NOMO-1 treated with dmso at 0.1 percent for 144 hours (cell line): ENCODE measurements around the gene PPIF.
"Not testable (repeated sequence)": the region's sequence is repeated elsewhere in the genome, so short reads cannot be mapped to it uniquely, and the experiment has no call there.

Source experiments
- DNase-seq: peaks from one replicate; lab custom pipeline; 2025; ENCODE audit not compliant: unreplicated experiment; lab: John Stamatoyannopoulos, UW

PPIF gene

GRCh38 chr10:79329529-79329928 is 17.7 kb upstream of the PPIF start:
- DNase-seq, result no peak

GRCh38 chr10:79331226-79331625 is 16.0 kb upstream of the PPIF start:
- DNase-seq, result no peak

- DNase-seq, result no peak
Measured at GRCh38 chr10:79331709-79332108, 15.6 kb upstream of the PPIF start.

GRCh38 chr10:79332610-79333315 is 14.5 kb upstream of the PPIF start:
- DNase-seq, result not testable (repeated sequence)

GRCh38 chr10:79333513-79333912 is 13.8 kb upstream of the PPIF start:
- no peak for DNase-seq

- no peak for DNase-seq
Measured at GRCh38 chr10:79334573-79334972, 12.7 kb upstream of the PPIF start.

- DNase-seq, result no peak
Measured at GRCh38 chr10:79335094-79335469, 12.2 kb upstream of the PPIF start.

GRCh38 chr10:79335470-79336235 is 11.6 kb upstream of the PPIF start:
- DNase-seq, result no peak

- no peak for DNase-seq
Measured at GRCh38 chr10:79336276-79336675, 11.0 kb upstream of the PPIF start.

GRCh38 chr10:79336739-79337138 is 10.5 kb upstream of the PPIF start:
- DNase-seq, result no peak

GRCh38 chr10:79337783-79338469 is 9.3 kb upstream of the PPIF start:
- not testable (repeated sequence) for DNase-seq

GRCh38 chr10:79339266-79339665 is 8.0 kb upstream of the PPIF start:
- DNase-seq, result no peak

- DNase-seq, result no peak
Measured at GRCh38 chr10:79340646-79341244, 6.5 kb upstream of the PPIF start.

- no peak for DNase-seq
Measured at GRCh38 chr10:79342295-79342761, 4.9 kb upstream of the PPIF start.

- DNase-seq, result no peak
Measured at GRCh38 chr10:79342811-79343561, 4.3 kb upstream of the PPIF start.

- DNase-seq, result no peak
Measured at GRCh38 chr10:79344502-79345195, 2.6 kb upstream of the PPIF start.

GRCh38 chr10:79345241-79346011 is 1.8 kb upstream of the PPIF start:
- no peak for DNase-seq

- no peak for DNase-seq
Measured at GRCh38 chr10:79346012-79346340, 1.3 kb upstream of the PPIF start.

GRCh38 chr10:79346388-79347225 is 662 bp upstream of the PPIF start:
- DNase-seq, result no peak
